Measurements from ENCODE around the gene ARHGAP15.

The ARHGAP15 gene

GRCh38 chr2:143802871-143803650, 673.8 kb downstream of the ARHGAP15 start:
- no peak for FAIRE-seq

GRCh38 chr2:143803936-143804335, 674.7 kb downstream of the ARHGAP15 start:
- FAIRE-seq = no peak

DNA sequence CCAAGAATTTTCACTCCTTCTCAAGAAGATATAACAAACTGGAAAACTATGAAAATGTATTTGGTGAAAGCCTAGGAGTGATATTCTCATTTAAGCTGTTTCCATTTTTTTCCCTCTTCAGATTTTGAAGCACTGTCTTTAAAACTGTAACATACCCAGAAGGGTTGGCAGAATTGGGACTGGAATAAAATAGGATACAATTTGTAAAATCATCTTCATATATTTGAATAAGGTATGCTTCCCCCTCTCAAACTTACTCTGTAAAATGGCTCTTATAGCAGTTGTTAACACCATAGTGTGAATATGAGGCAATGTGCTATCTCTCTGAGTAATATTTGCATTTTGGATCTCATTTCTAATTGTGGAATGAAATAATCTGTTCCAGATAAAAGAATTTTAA, 676.4 kb downstream of the ARHGAP15 start:
- no peak for FAIRE-seq

GRCh38 chr2:143807192-143807591, 678.0 kb downstream of the ARHGAP15 start:
- no peak for FAIRE-seq

GRCh38 chr2:143807671-143808070, 678.5 kb downstream of the ARHGAP15 start:
- FAIRE-seq = no peak

- no peak for FAIRE-seq
These were observed 678.9 kb downstream of the ARHGAP15 start for GRCh38 chr2:143808166-143808565.

DNA sequence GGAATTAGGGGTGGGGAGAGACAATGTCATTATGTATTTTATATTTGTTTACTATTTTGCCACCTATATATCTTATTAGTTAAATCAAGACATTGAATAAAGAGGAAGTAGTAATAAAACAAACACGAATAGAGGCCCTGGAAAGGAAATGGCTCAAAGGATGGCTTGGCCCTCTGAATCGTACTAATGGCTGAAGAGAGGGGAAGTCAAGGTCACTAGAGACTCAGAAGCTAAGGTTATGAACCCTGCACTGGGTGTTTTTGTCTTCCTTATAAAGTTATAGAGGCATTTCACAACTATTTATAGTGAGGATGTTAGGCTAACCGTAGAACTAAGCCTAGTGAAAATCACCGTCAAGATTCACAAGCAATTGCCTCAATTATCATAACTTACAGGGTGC, 685.9 kb downstream of the ARHGAP15 start:
- no peak for FAIRE-seq

DNA sequence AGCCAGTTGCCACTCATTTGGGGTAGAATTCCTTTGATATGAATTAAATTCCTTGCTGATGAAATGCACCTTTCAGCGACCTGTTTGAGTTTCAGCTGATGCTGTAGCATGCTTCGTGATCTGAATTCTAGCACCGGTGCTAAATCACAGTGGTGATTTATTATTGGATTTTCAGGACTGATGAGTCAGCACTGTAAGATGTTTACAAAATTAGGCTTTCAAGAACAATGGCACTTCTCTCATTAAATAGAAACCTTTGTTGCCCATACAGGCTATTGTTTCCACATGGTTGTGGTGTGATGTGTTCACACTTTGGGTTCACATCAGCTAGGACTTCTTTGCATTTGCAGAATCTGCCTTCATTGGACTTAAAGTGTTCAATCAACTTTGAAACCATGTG, 687.7 kb downstream of the ARHGAP15 start:
- no peak for FAIRE-seq

All from G401.6 (cell line).